SU-DHL-6 (cell line): ENCODE results near the gene DMRT1.
A peak's percentile ranks its signal among the peaks of the same experiment; 100 is the strongest.

Experiments used
- H2AFZ ChIP-seq: fragments of 200-600 bp; sonication (generic); 2 replicates; pipeline ENCODE4 v1.6.1; 2014; ENCODE audit warnings: low read depth, mild to moderate bottlenecking, moderate library complexity, mixed read lengths, antibody characterized with exemption, low read length; ENCODE audit not compliant: severe bottlenecking
- H3F3A ChIP-seq: fragments of 200-600 bp; shearing (Covaris generic); 2 replicates; pipeline ENCODE4 v1.6.0; 2016; ENCODE audit warnings: antibody characterized with exemption, mild to moderate bottlenecking; ENCODE audit not compliant: insufficient read depth
- H3K27ac ChIP-seq: fragments of 200-600 bp; sonication (generic); 2 replicates; pipeline ENCODE4 v1.5.1; 2016; ENCODE audit warnings: low read depth, mild to moderate bottlenecking, low read length, moderate library complexity, mixed read lengths
- H3K27me3 ChIP-seq: fragments of 200-600 bp; sonication (generic), shearing (Covaris generic); 2 replicates; pipeline ENCODE4 v1.6.0; 2014; ENCODE audit warnings: mild to moderate bottlenecking, low read length
- H3K36me3 ChIP-seq: fragments of 200-600 bp; sonication (generic); 2 replicates; pipeline ENCODE4 v1.6.1; 2014; ENCODE audit warnings: mild to moderate bottlenecking, low read length, mixed read lengths
- H3K4me2 ChIP-seq: fragments of 300-600, 200-600 bp; shearing (Covaris generic), sonication (generic); 2 replicates; pipeline ENCODE4 v1.6.0; 2014; ENCODE audit warnings: low read length, low read depth, mild to moderate bottlenecking; ENCODE audit not compliant: poor library complexity, severe bottlenecking
- H3K4me3 ChIP-seq: fragments of 200-600 bp; sonication (generic); 2 replicates; pipeline ENCODE4 v1.5.1; 2014; ENCODE audit warnings: antibody characterized with exemption, low read length, mild to moderate bottlenecking, mixed read lengths; ENCODE audit not compliant: insufficient read depth, poor library complexity, severe bottlenecking
- H3K79me2 ChIP-seq: fragments of 200-600 bp; sonication (generic); 2 replicates; pipeline ENCODE4 v1.6.1; 2014; ENCODE audit warnings: mild to moderate bottlenecking, low read length, moderate library complexity; ENCODE audit not compliant: insufficient read depth
- H3K9ac ChIP-seq: fragments of 200-600 bp; sonication (generic); 2 replicates; pipeline ENCODE4 v1.7.0; 2014; ENCODE audit warnings: mild to moderate bottlenecking, low read length
- H3K9me2 ChIP-seq: fragments of 200-600 bp; sonication (generic); replicated peaks from 2 replicates; pipeline ENCODE4 v1.6.1; 2014; ENCODE audit warnings: low read length; ENCODE audit not compliant: insufficient read depth
- H3K9me3 ChIP-seq: fragments of 200-600 bp; sonication (generic); 2 replicates; pipeline ENCODE4 v1.6.1; 2014; ENCODE audit warnings: low read length, mixed read lengths; ENCODE audit not compliant: insufficient read depth
- H4K20me1 ChIP-seq: fragments of 200-600 bp; sonication (generic); 2 replicates; pipeline ENCODE4 v1.6.1; 2014; ENCODE audit warnings: low read depth, mild to moderate bottlenecking, antibody characterized with exemption, low read length, moderate library complexity, mixed read lengths
- EZH2phosphoT487 ChIP-seq: fragments of 200-600 bp; sonication (generic), shearing (Covaris generic); conservative IDR thresholded peaks from 2 replicates; pipeline ENCODE4 v1.6.1; 2018; ENCODE audit warnings: mild to moderate bottlenecking, antibody characterized with exemption, low read length, moderate library complexity, mixed read lengths
- TF ChIP-seq, protein P1 (sequence below): fragments of 200-600 bp; sonication (generic); IDR thresholded peaks from one replicate; pipeline ENCODE4 v1.5.1; 2017; ENCODE audit warnings: antibody characterized with exemption, mild to moderate bottlenecking, low read length, moderate library complexity; ENCODE audit not compliant: insufficient read depth, poor library complexity, severe bottlenecking

Gene DMRT1

DNA sequence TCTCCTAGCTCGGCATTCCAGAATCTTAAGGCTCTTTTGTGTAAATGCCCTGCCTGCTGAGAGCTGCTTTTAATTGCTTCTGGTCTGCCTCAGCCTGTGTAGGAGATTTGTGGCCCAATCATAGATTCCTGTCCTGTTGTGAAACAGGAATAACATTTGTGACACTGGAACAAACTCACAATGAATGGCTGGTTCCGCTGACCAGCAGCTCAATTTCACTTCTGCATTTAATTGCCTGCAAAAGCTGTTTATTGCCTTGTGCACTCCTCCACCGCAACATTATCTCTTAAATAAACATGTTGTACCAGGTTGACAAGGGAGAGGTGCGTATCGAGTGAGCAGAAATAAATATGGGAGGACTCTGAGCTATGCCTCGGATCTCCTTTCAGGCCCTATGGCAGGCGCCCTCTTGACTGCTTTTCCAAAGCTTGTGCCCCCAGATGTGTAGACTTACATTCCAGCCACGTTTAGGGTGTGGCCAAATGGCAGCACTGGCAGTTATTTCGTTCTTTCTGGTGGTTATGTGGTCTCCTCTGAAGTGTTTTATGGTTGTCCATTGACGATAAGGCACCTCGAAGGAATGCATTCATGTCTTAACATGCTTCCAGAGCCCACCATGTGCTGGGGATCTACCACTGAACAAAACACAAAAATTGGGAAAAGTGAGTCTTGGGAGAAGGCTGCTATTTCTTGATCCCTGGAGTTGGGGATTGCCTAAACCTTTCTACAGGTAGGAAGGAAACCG lies 58.1 kb downstream of the DMRT1 start:
- Histone ChIP-seq H4K20me1 (no peaks in the 10 kb centered on the region), H3K4me2 (peak overlapping the region; percentile 36), H2AFZ (peak overlapping the region; percentile 22), H3K9me2 (no peaks in the 10 kb centered on the region), H3F3A (peaks cover 7% of the 10 kb centered on the region), H3K27ac (no peak overlapping the region), H3K36me3 (no peaks in the 10 kb centered on the region), H3K27me3 (no peaks in the 10 kb centered on the region), H3K9me3 (no peaks in the 10 kb centered on the region), H3K79me2 (no peaks in the 10 kb centered on the region), H3K9ac (no peak overlapping the region), H3K4me3 (no peak overlapping the region)
- TF ChIP-seq, protein P1, sequence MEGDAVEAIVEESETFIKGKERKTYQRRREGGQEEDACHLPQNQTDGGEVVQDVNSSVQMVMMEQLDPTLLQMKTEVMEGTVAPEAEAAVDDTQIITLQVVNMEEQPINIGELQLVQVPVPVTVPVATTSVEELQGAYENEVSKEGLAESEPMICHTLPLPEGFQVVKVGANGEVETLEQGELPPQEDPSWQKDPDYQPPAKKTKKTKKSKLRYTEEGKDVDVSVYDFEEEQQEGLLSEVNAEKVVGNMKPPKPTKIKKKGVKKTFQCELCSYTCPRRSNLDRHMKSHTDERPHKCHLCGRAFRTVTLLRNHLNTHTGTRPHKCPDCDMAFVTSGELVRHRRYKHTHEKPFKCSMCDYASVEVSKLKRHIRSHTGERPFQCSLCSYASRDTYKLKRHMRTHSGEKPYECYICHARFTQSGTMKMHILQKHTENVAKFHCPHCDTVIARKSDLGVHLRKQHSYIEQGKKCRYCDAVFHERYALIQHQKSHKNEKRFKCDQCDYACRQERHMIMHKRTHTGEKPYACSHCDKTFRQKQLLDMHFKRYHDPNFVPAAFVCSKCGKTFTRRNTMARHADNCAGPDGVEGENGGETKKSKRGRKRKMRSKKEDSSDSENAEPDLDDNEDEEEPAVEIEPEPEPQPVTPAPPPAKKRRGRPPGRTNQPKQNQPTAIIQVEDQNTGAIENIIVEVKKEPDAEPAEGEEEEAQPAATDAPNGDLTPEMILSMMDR = no peak
- no peak for TF ChIP-seq EZH2phosphoT487

DNA sequence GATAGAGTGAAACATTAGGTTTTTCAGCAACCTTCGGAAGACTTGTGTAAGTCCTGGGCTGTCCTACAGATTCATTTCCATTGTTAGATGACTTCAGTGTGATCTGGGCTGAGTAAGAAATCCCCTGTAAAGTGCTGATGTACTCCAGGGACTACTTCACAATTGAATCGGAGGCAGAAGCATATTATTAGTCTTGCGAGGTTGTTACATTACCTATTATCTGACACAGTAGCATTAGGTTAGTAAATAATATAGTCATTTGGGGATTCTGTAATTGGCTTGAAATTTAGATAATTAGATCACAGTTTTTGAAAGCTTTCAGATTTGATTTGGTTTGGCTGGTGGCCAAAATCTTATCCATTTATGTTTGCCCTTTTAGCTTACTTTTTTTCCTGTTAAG lies 62.4 kb downstream of the DMRT1 start:
- Histone ChIP-seq H2AFZ (no peak overlapping the region), H4K20me1 (no peaks in the 10 kb centered on the region), H3K9me3 (no peaks in the 10 kb centered on the region), H3K36me3 (no peaks in the 10 kb centered on the region), H3K9me2 (no peaks in the 10 kb centered on the region), H3K27ac (no peak overlapping the region), H3K79me2 (no peaks in the 10 kb centered on the region), H3K9ac (no peak overlapping the region), H3K4me2 (no peak overlapping the region), H3K4me3 (no peak overlapping the region), H3K27me3 (no peaks in the 10 kb centered on the region), H3F3A (no peaks in the 10 kb centered on the region)
- TF ChIP-seq EZH2phosphoT487 = no peak
- TF ChIP-seq, protein P1 = no peak

DNA sequence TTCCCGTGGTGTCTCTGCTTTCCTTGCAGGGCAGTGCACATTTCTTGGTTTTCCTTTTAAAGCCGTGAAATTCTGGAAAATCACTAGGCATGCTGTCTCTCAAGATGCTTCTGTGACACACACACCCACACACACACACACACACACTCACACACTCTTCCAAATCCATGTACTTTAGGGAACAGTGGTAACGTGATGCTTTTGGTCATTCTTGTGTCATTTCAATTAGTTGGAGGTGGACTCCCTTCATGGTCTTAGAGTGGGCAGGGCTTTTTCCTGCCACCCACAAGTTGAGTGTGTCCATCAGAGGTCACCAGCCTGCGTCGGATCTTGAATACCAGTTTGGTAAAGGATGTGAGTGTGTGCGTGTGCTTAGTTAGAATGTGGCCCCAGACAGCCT lies 64.4 kb downstream of the DMRT1 start:
- Histone ChIP-seq H3K4me2 (no peak overlapping the region), H4K20me1 (no peaks in the 10 kb centered on the region)

More for the DNA sequence above, 64.4 kb downstream of the DMRT1 start:
- H3K9me3 ChIP-seq = no peaks in the 10 kb centered on the region
- TF ChIP-seq, protein P1 = no peak
- no peak for TF ChIP-seq EZH2phosphoT487
- H3K9me2 ChIP-seq = no peaks in the 10 kb centered on the region
- no peak overlapping the region for H3K9ac ChIP-seq
- no peaks in the 10 kb centered on the region for H3K79me2 ChIP-seq
- H3K36me3 ChIP-seq = no peaks in the 10 kb centered on the region
- H3K4me3 ChIP-seq = no peak overlapping the region
- no peaks in the 10 kb centered on the region for H3K27me3 ChIP-seq
- H3F3A ChIP-seq = no peaks in the 10 kb centered on the region
- H2AFZ ChIP-seq = no peak overlapping the region
- H3K27ac ChIP-seq = no peak overlapping the region
